BE2C (cell line): Measurements from ENCODE around the gene NR2F1-AS1. TPM values are rescaled to one million over a fixed set of nuclear protein-coding genes. Genes with fewer than 3 reads are reported as not detected.

ENCODE experiments used
- DNase-seq: peaks from one replicate; pipeline ENCODE4 v3.0.0-alpha.2; 2020
- H3K27me3 ChIP-seq: fragments of 250-450 bp; sonication (Bioruptor Pico); 2 replicates; pipeline ENCODE4 v1.5.1; 2020; ENCODE audit warnings: mild to moderate bottlenecking
- H3K36me3 ChIP-seq: fragments of 250-450 bp; sonication (Bioruptor Pico); 2 replicates; pipeline ENCODE4 v1.5.1; 2020; ENCODE audit warnings: mild to moderate bottlenecking
- H3K4me1 ChIP-seq: fragments of 250-450 bp; sonication (Bioruptor Pico); 2 replicates; pipeline ENCODE4 v1.5.1; 2020
- H3K4me3 ChIP-seq: 2 replicates; pipeline ENCODE4 v1.5.1; 2011; ENCODE audit warnings: low read depth, low read length
- H3K9me3 ChIP-seq: fragments of 250-450 bp; sonication (Bioruptor Pico); 2 replicates; pipeline ENCODE4 v1.5.1; 2020
- polyA plus RNA-seq: library from polyadenylated mRNA; unstranded; fragments of >200 nt; gene quantifications from one replicate; pipeline ENCODE4 v1.2.1, GENCODE V29; 2012; ENCODE audit warnings: low read depth, missing spikeins; ENCODE audit not compliant: insufficient read length, insufficient read depth
- TF ChIP-seq, protein P1 (sequence below): IDR thresholded peaks from 2 replicates; pipeline ENCODE4 v1.5.1; 2012; ENCODE audit warnings: mild to moderate bottlenecking, low read depth, low read length

The NR2F1-AS1 gene
- 2.7 TPM for polyA plus RNA-seq

DNA sequence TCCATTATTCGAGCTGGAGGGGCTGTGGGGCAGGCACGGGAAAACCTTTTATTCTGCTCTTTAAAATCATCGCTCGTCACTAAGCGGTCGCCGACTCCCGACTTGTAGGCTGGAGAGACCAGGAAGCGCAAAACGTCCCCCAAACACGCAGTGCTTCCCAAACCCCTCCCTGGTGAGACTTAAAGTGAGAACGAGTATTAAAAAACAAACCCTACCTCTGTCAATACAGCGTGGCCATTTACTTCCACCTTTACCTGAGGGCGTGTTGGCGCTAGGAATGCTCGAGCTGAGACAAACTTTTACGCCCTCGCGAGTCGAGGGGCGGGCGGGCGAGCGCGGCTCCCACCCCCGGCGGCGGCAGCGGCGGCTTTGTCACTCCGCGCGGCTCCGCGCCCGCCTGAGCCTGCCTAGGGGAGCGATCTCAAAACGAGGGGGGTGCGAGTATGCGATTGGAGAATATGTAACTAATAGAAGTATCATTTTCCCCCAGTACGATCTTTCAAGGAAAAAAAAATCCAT is at the start of gene NR2F1-AS1:
Gene NR2F1-AS1 (minus strand): TSS at position 293 of the 519 bp plus-strand sequence.
- H3K4me3 ChIP-seq: peak within 1 kb of the TSS; percentile 93
- no peaks in the 10 kb centered on the region for H3K4me1 ChIP-seq
- H3K9me3 ChIP-seq: no peaks in the 10 kb centered on the region
- TF ChIP-seq, protein P1, sequence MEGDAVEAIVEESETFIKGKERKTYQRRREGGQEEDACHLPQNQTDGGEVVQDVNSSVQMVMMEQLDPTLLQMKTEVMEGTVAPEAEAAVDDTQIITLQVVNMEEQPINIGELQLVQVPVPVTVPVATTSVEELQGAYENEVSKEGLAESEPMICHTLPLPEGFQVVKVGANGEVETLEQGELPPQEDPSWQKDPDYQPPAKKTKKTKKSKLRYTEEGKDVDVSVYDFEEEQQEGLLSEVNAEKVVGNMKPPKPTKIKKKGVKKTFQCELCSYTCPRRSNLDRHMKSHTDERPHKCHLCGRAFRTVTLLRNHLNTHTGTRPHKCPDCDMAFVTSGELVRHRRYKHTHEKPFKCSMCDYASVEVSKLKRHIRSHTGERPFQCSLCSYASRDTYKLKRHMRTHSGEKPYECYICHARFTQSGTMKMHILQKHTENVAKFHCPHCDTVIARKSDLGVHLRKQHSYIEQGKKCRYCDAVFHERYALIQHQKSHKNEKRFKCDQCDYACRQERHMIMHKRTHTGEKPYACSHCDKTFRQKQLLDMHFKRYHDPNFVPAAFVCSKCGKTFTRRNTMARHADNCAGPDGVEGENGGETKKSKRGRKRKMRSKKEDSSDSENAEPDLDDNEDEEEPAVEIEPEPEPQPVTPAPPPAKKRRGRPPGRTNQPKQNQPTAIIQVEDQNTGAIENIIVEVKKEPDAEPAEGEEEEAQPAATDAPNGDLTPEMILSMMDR: no peak
- DNase-seq: no peak
- no peaks in the 10 kb centered on the region for H3K27me3 ChIP-seq
- no peaks in the 10 kb centered on the region for H3K36me3 ChIP-seq

DNA sequence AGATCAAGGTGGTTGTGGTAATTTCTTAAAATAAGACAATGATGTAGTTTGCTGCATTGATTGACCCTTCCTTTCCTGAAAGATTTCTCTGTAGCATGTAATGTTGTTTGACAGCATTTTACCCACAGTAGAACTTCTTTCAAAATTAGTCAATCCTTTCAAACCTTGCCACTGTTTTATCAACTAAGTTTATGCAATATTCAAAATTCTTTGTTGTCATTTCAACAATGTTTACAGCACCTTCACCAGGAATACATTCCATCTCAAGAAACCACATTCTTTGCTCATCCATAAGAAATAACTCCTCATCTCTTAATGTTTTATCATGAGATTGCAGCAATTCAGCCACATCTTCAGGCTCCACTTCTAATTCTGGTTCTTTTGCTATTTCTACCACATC is 45.8 kb upstream of the NR2F1-AS1 start:
- no peaks in the 10 kb centered on the region for H3K4me1 ChIP-seq
- H3K4me3 ChIP-seq: no peak overlapping the region
- TF ChIP-seq, protein P1: no peak
- no peaks in the 10 kb centered on the region for H3K9me3 ChIP-seq
- H3K36me3 ChIP-seq: no peaks in the 10 kb centered on the region
- no peaks in the 10 kb centered on the region for H3K27me3 ChIP-seq
- DNase-seq: no peak

DNA sequence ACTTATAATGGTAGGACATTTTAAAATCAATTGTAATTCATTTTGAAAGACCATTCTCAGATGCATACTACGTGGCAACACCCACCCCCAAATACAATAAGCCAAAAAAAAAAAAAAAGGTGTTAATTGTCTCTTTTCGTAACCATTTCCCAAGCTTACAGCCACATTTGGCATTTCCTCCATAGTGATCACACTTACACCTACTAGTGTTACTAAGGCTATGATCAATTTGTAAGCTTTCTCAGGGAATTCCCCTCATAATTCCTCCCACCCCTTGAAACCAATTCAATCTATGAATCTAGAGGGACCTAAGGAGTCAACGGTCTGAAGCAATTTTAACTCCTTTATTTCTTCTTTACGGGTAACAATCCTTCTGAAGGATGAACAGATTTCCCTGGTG is 42.1 kb upstream of the NR2F1-AS1 start:
- DNase-seq: no peak
- TF ChIP-seq, protein P1: no peak
- H3K9me3 ChIP-seq: no peaks in the 10 kb centered on the region
- H3K36me3 ChIP-seq: no peaks in the 10 kb centered on the region
- H3K4me1 ChIP-seq: peaks cover 2% of the 10 kb centered on the region; the same call in 1 of the 2 replicates
- H3K4me3 ChIP-seq: no peak overlapping the region
- no peaks in the 10 kb centered on the region for H3K27me3 ChIP-seq

DNA sequence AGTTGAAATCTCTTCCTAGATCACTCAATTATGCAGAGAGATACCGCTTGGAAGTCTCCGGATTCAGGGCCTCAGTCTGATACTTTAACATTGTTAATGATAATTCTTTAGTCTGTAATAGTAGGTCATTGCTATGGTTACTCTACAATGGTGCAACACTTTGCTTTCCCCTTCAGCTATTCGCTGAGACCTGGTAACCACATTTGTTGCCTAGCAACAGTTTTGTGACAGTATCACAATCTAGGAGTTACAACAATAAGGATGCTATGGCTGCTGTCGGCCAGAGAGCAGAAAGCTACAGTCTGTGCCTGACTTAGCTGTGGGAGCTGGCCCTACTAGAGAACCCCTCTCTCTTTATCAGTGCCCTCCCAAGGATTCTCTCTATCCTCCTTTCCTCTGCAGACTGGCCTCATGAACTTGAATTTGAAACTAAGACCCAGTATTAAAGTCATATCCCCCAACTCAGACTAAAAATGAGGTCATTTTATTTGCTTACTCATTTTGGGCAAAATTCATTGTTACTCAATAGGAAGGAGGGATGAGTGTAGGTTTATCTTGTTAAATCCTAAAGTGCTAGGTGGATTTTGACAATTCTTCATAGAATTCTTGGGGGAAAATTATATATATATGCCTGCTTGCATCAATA is 41.3 kb upstream of the NR2F1-AS1 start:
- peaks cover 2% of the 10 kb centered on the region; the same call in 1 of the 2 replicates for H3K4me1 ChIP-seq
- peak; percentile 51 for DNase-seq
- H3K4me3 ChIP-seq: peak overlapping the region; percentile 76
- no peaks in the 10 kb centered on the region for H3K9me3 ChIP-seq
- no peaks in the 10 kb centered on the region for H3K27me3 ChIP-seq
- TF ChIP-seq, protein P1: no peak
- H3K36me3 ChIP-seq: no peaks in the 10 kb centered on the region

DNA sequence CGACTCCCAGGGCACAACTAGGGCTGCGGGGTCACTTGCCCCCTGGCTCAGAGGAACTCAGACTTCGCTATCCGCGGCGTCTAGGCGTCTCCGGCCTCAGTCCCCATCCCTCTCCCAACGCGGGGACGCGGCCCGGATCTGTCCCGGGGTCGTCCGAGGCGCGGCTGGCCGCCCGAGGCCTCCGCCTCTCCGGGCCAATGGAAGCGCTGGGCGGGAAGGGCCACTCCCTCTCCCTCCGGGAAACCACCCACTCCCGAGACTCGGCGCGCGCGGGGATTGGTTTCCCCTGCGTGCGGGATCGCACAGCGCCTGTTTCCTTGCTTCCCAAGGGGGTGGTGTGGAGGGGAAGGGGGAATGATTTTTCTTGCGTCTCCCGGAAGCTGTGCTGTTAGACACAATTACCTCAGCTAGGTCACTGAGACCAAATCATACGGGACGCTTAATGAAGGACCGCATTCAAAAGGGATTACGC is 40.3 kb upstream of the NR2F1-AS1 start:
- peak; percentile 95 for DNase-seq
- Histone ChIP-seq H3K4me3 (peak overlapping the region; percentile 76), H3K9me3 (no peaks in the 10 kb centered on the region), H3K27me3 (no peaks in the 10 kb centered on the region), H3K36me3 (no peaks in the 10 kb centered on the region), H3K4me1 (peaks cover 2% of the 10 kb centered on the region; the same call in 1 of the 2 replicates)
- TF ChIP-seq, protein P1: no peak
